ENCODE data around the gene ARID5B.

ARID5B gene

GRCh38 chr10:61936770-61937169 lies 35.3 kb downstream of the ARID5B start:
- Histone ChIP-seq H2AK5ac (ENCODE audit: low read length) (no peak overlapping the region), H3K9ac (ENCODE audit: low read length) (no peak overlapping the region), H3K4me1 (ENCODE audit: control insufficient read depth in 1 of 2, insufficient read depth in 2 of 2, low read length in 2 of 2) (peaks cover 2% of the 10 kb centered on the region in 2 experiments), H3K18ac (ENCODE audit: low read length) (no peak overlapping the region), H3K4ac (ENCODE audit: low read depth, low read length) (no peak overlapping the region), H3K4me2 (ENCODE audit: low read length) (no peak overlapping the region), H2AFZ (ENCODE audit: insufficient read depth, low read length, poor library complexity) (no peak overlapping the region), H3K79me2 (ENCODE audit: control insufficient read depth, insufficient read depth, low read length, poor library complexity) (no peaks in the 10 kb centered on the region), H3K23ac (ENCODE audit: low read length) (no peak overlapping the region), H4K91ac (ENCODE audit: low read depth, low read length) (no peak overlapping the region), H3K79me1 (ENCODE audit: low read length) (peaks cover 5% of the 10 kb centered on the region), H4K12ac (ENCODE audit: low read depth, low read length) (no peak overlapping the region), H3K4me3 (ENCODE audit: low read depth, low read length) (no peak overlapping the region), H3K9me3 (ENCODE audit: insufficient read depth, low read depth, low read length) (peaks cover 2% of the 10 kb centered on the region), H4K8ac (ENCODE audit: low read depth, low read length) (no peak overlapping the region), H3K27me3 (ENCODE audit: insufficient read depth, low read length) (no peaks in the 10 kb centered on the region), H2BK120ac (ENCODE audit: insufficient read depth, low read length, poor library complexity) (no peak overlapping the region), H3K14ac (ENCODE audit: low read length) (no peak overlapping the region), H3K36me3 (ENCODE audit: control insufficient read depth in 1 of 2, insufficient read depth in 2 of 2, low read length in 2 of 2) (peaks cover 0 to 2% of the 10 kb centered on the region in 2 experiments), H3K27ac (ENCODE audit: low read depth, low read length) (no peak overlapping the region), H2BK12ac (ENCODE audit: low read length) (no peak overlapping the region), H2BK5ac (ENCODE audit: low read depth, low read length, poor library complexity) (no peak overlapping the region)
- no CpG with 5 or more reads among the region's 3 CpGs for WGBS (ENCODE audit: extremely low coverage, insufficient coverage, insufficient read length)
- no peak for DNase-seq

- no peak overlapping the region for H3K4me3 ChIP-seq (ENCODE audit: low read depth, low read length)
- no peaks in the 10 kb centered on the region for H3K9me3 ChIP-seq (ENCODE audit: insufficient read depth, low read depth, low read length)
- no CpG with 5 or more reads among the region's 1 CpG for WGBS (ENCODE audit: extremely low coverage, insufficient coverage, insufficient read length)
- H4K91ac ChIP-seq (ENCODE audit: low read depth, low read length) = no peak overlapping the region
- no peaks in the 10 kb centered on the region for H3K79me2 ChIP-seq (ENCODE audit: control insufficient read depth, insufficient read depth, low read length, poor library complexity)
- peak overlapping the region; percentile 26 for H3K4me2 ChIP-seq (ENCODE audit: low read length)
- no peak overlapping the region for H2BK5ac ChIP-seq (ENCODE audit: low read depth, low read length, poor library complexity)
- no peak overlapping the region for H3K23ac ChIP-seq (ENCODE audit: low read length)
- H4K12ac ChIP-seq (ENCODE audit: low read depth, low read length) = no peak overlapping the region
- no peak overlapping the region for H2AK5ac ChIP-seq (ENCODE audit: low read length)
- no peak overlapping the region for H2AFZ ChIP-seq (ENCODE audit: insufficient read depth, low read length, poor library complexity)
- H3K9ac ChIP-seq (ENCODE audit: low read length) = no peak overlapping the region
- H3K4me1 ChIP-seq (ENCODE audit: control insufficient read depth in 1 of 2, insufficient read depth in 2 of 2, low read length in 2 of 2) = peaks cover 2% of the 10 kb centered on the region in 2 experiments
- no peak overlapping the region for H2BK120ac ChIP-seq (ENCODE audit: insufficient read depth, low read length, poor library complexity)
- H3K79me1 ChIP-seq (ENCODE audit: low read length) = peaks cover 5% of the 10 kb centered on the region
- H3K27ac ChIP-seq (ENCODE audit: low read depth, low read length) = peak overlapping the region; percentile 53
- H3K18ac ChIP-seq (ENCODE audit: low read length) = no peak overlapping the region
- no peak overlapping the region for H3K14ac ChIP-seq (ENCODE audit: low read length)
- H3K36me3 ChIP-seq (ENCODE audit: control insufficient read depth in 1 of 2, insufficient read depth in 2 of 2, low read length in 2 of 2) = peaks cover 0 to 3% of the 10 kb centered on the region in 2 experiments
- no peak overlapping the region for H2BK12ac ChIP-seq (ENCODE audit: low read length)
- DNase-seq = peak; percentile 57 to 88
- H4K8ac ChIP-seq (ENCODE audit: low read depth, low read length) = no peak overlapping the region
- no peak overlapping the region for H3K4ac ChIP-seq (ENCODE audit: low read depth, low read length)
- H3K27me3 ChIP-seq (ENCODE audit: insufficient read depth, low read length) = no peaks in the 10 kb centered on the region
Measured at GRCh38 chr10:61937631-61938351, 36.3 kb downstream of the ARID5B start.

- no peak for DNase-seq
- peaks cover 0 to 2% of the 10 kb centered on the region in 2 experiments for H3K36me3 ChIP-seq (ENCODE audit: control insufficient read depth in 1 of 2, insufficient read depth in 2 of 2, low read length in 2 of 2)
- peak overlapping the region; percentile 37 for H2BK12ac ChIP-seq (ENCODE audit: low read length)
- H2BK120ac ChIP-seq (ENCODE audit: insufficient read depth, low read length, poor library complexity) = peak overlapping the region; percentile 68
- H3K27me3 ChIP-seq (ENCODE audit: insufficient read depth, low read length) = no peaks in the 10 kb centered on the region
- H4K12ac ChIP-seq (ENCODE audit: low read depth, low read length) = no peak overlapping the region
- no peak overlapping the region for H4K8ac ChIP-seq (ENCODE audit: low read depth, low read length)
- no peak overlapping the region for H3K18ac ChIP-seq (ENCODE audit: low read length)
- peaks cover 2% of the 10 kb centered on the region in 2 experiments for H3K4me1 ChIP-seq (ENCODE audit: control insufficient read depth in 1 of 2, insufficient read depth in 2 of 2, low read length in 2 of 2)
- no peak overlapping the region for H2BK5ac ChIP-seq (ENCODE audit: low read depth, low read length, poor library complexity)
- no peak overlapping the region for H3K27ac ChIP-seq (ENCODE audit: low read depth, low read length)
- no peak overlapping the region for H3K4me2 ChIP-seq (ENCODE audit: low read length)
- peak overlapping the region; percentile 28 for H4K91ac ChIP-seq (ENCODE audit: low read depth, low read length)
- peak overlapping the region; percentile 27 for H3K4ac ChIP-seq (ENCODE audit: low read depth, low read length)
- H2AFZ ChIP-seq (ENCODE audit: insufficient read depth, low read length, poor library complexity) = no peak overlapping the region
- no CpG with 5 or more reads among the region's 3 CpGs for WGBS (ENCODE audit: extremely low coverage, insufficient coverage, insufficient read length)
- no peak overlapping the region for H3K4me3 ChIP-seq (ENCODE audit: low read depth, low read length)
- H3K79me1 ChIP-seq (ENCODE audit: low read length) = peaks cover 5% of the 10 kb centered on the region
- no peak overlapping the region for H3K23ac ChIP-seq (ENCODE audit: low read length)
- no peak overlapping the region for H3K14ac ChIP-seq (ENCODE audit: low read length)
- H2AK5ac ChIP-seq (ENCODE audit: low read length) = peak overlapping the region; percentile 7
- no peaks in the 10 kb centered on the region for H3K79me2 ChIP-seq (ENCODE audit: control insufficient read depth, insufficient read depth, low read length, poor library complexity)
- no peaks in the 10 kb centered on the region for H3K9me3 ChIP-seq (ENCODE audit: insufficient read depth, low read depth, low read length)
- H3K9ac ChIP-seq (ENCODE audit: low read length) = no peak overlapping the region
Measured at GRCh38 chr10:61939902-61940301, 38.4 kb downstream of the ARID5B start.

- no peak overlapping the region for H2BK12ac ChIP-seq (ENCODE audit: low read length)
- WGBS (ENCODE audit: extremely low coverage, insufficient coverage, insufficient read length) = no CpG with 5 or more reads among the region's 4 CpGs
- peak in 1 of 2 donors; percentile 36 for DNase-seq
- no peak overlapping the region for H3K27ac ChIP-seq (ENCODE audit: low read depth, low read length)
- no peak overlapping the region for H2AFZ ChIP-seq (ENCODE audit: insufficient read depth, low read length, poor library complexity)
- peaks cover 0 to 2% of the 10 kb centered on the region in 2 experiments for H3K36me3 ChIP-seq (ENCODE audit: control insufficient read depth in 1 of 2, insufficient read depth in 2 of 2, low read length in 2 of 2)
- no peak overlapping the region for H3K18ac ChIP-seq (ENCODE audit: low read length)
- H2BK5ac ChIP-seq (ENCODE audit: low read depth, low read length, poor library complexity) = no peak overlapping the region
- H4K12ac ChIP-seq (ENCODE audit: low read depth, low read length) = no peak overlapping the region
- no peak overlapping the region for H4K8ac ChIP-seq (ENCODE audit: low read depth, low read length)
- H3K9me3 ChIP-seq (ENCODE audit: insufficient read depth, low read depth, low read length) = no peaks in the 10 kb centered on the region
- no peak overlapping the region for H3K4me2 ChIP-seq (ENCODE audit: low read length)
- no peak overlapping the region for H2AK5ac ChIP-seq (ENCODE audit: low read length)
- H3K79me2 ChIP-seq (ENCODE audit: control insufficient read depth, insufficient read depth, low read length, poor library complexity) = no peaks in the 10 kb centered on the region
- H3K14ac ChIP-seq (ENCODE audit: low read length) = no peak overlapping the region
- H3K4ac ChIP-seq (ENCODE audit: low read depth, low read length) = no peak overlapping the region
- no peak overlapping the region for H3K23ac ChIP-seq (ENCODE audit: low read length)
- no peak overlapping the region for H3K9ac ChIP-seq (ENCODE audit: low read length)
- no peak overlapping the region for H4K91ac ChIP-seq (ENCODE audit: low read depth, low read length)
- peaks cover 2% of the 10 kb centered on the region in 2 experiments for H3K4me1 ChIP-seq (ENCODE audit: control insufficient read depth in 1 of 2, insufficient read depth in 2 of 2, low read length in 2 of 2)
- H3K79me1 ChIP-seq (ENCODE audit: low read length) = peaks cover 5% of the 10 kb centered on the region
- no peaks in the 10 kb centered on the region for H3K27me3 ChIP-seq (ENCODE audit: insufficient read depth, low read length)
- no peak overlapping the region for H2BK120ac ChIP-seq (ENCODE audit: insufficient read depth, low read length, poor library complexity)
- H3K4me3 ChIP-seq (ENCODE audit: low read depth, low read length) = no peak overlapping the region
Measured at GRCh38 chr10:61941202-61941681, 39.7 kb downstream of the ARID5B start.
